ENCODE data around the gene CCNY. TPM values are rescaled to one million over a fixed set of nuclear protein-coding genes. Genes with fewer than 3 reads are reported as not detected.

Gene CCNY
- total RNA-seq, 2 experiments from 2014 or later = 37.0 to 55.8 TPM

DNA sequence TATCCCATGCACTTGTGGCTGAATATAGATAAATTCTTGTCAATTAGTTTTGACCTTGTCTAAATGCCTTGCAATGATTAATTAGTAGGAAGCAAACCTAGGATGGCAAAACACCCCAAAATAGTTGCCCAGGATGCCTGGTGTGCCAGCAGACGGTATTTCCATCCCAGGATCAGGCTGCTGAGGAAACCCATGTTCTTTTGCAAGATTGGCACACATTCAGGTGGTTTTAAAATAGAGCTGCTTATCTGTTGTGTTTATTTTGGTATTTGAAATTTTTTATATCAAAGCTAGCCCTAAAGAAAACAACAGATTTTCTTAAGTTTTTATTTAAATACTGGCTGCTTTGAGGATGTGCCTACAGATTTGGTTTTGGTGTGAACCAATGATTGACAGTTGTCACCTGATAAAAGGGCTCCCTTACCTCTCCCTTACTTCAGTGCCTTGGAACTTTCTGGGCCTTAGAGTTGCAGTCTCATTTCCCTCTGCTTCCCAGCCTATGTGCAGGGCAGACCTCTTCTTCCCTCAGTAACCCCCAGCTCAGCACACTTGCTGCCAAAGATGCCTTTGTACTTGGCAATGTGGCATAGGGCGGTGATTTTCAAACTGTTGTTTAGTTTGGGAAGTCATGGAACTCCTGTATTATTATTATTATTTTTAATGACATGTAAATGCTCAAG lies 54.0 kb downstream of the CCNY start:
- Histone ChIP-seq H3K9me2 (ENCODE audit: insufficient read depth, low read length) (no peaks in the 10 kb centered on the region), H2AFZ (ENCODE audit: low read length) (no peak overlapping the region), H3K4me1 (ENCODE audit: insufficient read depth, low read length, poor library complexity, severe bottlenecking) (peaks cover 13% of the 10 kb centered on the region), H3K4me3 (ENCODE audit: low read depth, low read length, poor library complexity, severe bottlenecking) (no peak overlapping the region), H4K20me1 (ENCODE audit: insufficient read depth, low read length) (no peaks in the 10 kb centered on the region; the same call in 1 of the 2 replicates), H3K79me2 (ENCODE audit: insufficient read depth, low read depth, low read length) (peaks cover 5% of the 10 kb centered on the region; the same call in 1 of the 2 replicates), H3K9me3 (ENCODE audit: low read length) (peaks cover 8% of the 10 kb centered on the region; the same call in 1 of the 2 replicates), H3K4me2 (ENCODE audit: low read length) (no peak overlapping the region), H3K27ac (ENCODE audit: low read depth, low read length, poor library complexity, severe bottlenecking) (no peak overlapping the region), H3K36me3 (ENCODE audit: insufficient read depth, low read length) (no peaks in the 10 kb centered on the region; the same call in 1 of the 2 replicates)
- ChIA-PET POLR2A (no interaction called here), CTCF (ENCODE audit: unreplicated experiment) (no interaction called here)
- intact Hi-C loops (cut with micrococcal nuclease; ENCODE audit: unreplicated experiment) = no loop called here
- no peak for TF ChIP-seq EZH2phosphoT487 (IDR thresholded peaks at IDR 0.05; ENCODE audit: borderline replicate concordance, low read depth, low read length)
- TF ChIP-seq, protein P1, sequence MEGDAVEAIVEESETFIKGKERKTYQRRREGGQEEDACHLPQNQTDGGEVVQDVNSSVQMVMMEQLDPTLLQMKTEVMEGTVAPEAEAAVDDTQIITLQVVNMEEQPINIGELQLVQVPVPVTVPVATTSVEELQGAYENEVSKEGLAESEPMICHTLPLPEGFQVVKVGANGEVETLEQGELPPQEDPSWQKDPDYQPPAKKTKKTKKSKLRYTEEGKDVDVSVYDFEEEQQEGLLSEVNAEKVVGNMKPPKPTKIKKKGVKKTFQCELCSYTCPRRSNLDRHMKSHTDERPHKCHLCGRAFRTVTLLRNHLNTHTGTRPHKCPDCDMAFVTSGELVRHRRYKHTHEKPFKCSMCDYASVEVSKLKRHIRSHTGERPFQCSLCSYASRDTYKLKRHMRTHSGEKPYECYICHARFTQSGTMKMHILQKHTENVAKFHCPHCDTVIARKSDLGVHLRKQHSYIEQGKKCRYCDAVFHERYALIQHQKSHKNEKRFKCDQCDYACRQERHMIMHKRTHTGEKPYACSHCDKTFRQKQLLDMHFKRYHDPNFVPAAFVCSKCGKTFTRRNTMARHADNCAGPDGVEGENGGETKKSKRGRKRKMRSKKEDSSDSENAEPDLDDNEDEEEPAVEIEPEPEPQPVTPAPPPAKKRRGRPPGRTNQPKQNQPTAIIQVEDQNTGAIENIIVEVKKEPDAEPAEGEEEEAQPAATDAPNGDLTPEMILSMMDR (conservative IDR thresholded peaks at IDR 0.05; ENCODE audit: low read length) = no peak
- no TSS peak for BruUV-seq (replicated peaks)
- DNase-seq (ENCODE audit: low spot score) = no peak

DNA sequence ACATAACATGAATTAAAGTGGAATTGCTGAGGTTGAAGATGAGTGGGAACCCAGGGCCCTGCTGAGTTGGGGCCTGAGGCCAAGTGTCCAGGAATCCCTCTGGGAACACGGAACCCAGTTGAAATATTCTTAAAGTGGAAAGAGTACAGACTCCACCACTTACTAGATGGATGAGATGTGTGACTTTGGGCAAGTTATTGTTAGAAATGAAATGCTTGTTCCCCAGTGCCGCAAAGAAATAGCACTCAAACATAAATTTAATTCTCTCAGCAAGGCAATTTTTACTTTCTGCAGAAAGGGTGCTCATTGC lies 54.5 kb downstream of the CCNY start:
- Histone ChIP-seq H3K4me1 (ENCODE audit: insufficient read depth, low read length, poor library complexity, severe bottlenecking) (peaks cover 13% of the 10 kb centered on the region), H3K36me3 (ENCODE audit: insufficient read depth, low read length) (no peaks in the 10 kb centered on the region; the same call in 1 of the 2 replicates), H3K4me2 (ENCODE audit: low read length) (no peak overlapping the region), H3K9me3 (ENCODE audit: low read length) (peaks cover 8% of the 10 kb centered on the region; the same call in 1 of the 2 replicates), H3K4me3 (ENCODE audit: low read depth, low read length, poor library complexity, severe bottlenecking) (no peak overlapping the region), H3K79me2 (ENCODE audit: insufficient read depth, low read depth, low read length) (peaks cover 5% of the 10 kb centered on the region; the same call in 1 of the 2 replicates), H3K27ac (ENCODE audit: low read depth, low read length, poor library complexity, severe bottlenecking) (no peak overlapping the region), H4K20me1 (ENCODE audit: insufficient read depth, low read length) (no peaks in the 10 kb centered on the region; the same call in 1 of the 2 replicates), H3K9me2 (ENCODE audit: insufficient read depth, low read length) (no peaks in the 10 kb centered on the region), H2AFZ (ENCODE audit: low read length) (no peak overlapping the region)
- TF ChIP-seq EZH2phosphoT487 (IDR thresholded peaks at IDR 0.05; ENCODE audit: borderline replicate concordance, low read depth, low read length) = no peak
- TF ChIP-seq, protein P1 (conservative IDR thresholded peaks at IDR 0.05; ENCODE audit: low read length) = no peak
- CTCF ChIA-PET (ENCODE audit: unreplicated experiment) = no interaction called here
- POLR2A ChIA-PET = no interaction called here
- intact Hi-C loops (cut with micrococcal nuclease; ENCODE audit: unreplicated experiment) = no loop called here
- no peak for DNase-seq (ENCODE audit: low spot score)
- no TSS peak for BruUV-seq (replicated peaks)

Data from OCI-LY7 (cell line).